ENCODE measurements around the gene SLC36A1. TPM values are rescaled to one million over a fixed set of nuclear protein-coding genes. Genes with fewer than 3 reads are reported as not detected.

Gene SLC36A1
- total RNA-seq, 1 experiment from 2014 or later: 15.0 TPM

DNA sequence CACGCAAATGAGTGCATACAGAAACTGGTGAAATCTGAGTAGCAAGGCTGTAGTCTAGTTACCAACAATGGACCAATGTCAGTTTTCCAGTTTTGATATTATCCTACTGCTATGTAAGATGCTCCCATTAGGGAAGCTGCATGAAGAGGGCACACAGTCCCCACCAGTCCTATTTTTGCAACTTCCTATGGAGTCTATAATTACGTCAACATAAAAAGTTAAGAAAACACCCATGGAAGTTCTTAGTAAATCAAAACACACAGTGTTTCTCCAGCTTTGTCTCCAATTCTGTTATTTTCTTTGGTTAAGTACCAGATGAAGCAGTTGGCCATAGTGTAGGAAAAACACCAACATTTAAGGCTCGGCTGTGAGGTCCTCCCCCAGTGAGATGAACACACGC, 85.0 kb downstream of the SLC36A1 start:
- no peak overlapping the region for H4K91ac ChIP-seq (ENCODE audit: insufficient read length, low read depth, low read length)
- WGBS (ENCODE audit: extremely low coverage, insufficient read length, low lambda C conversion rate): no CpG with 5 or more reads among the region's 4 CpGs
- no peak overlapping the region for H3K23ac ChIP-seq (ENCODE audit: insufficient read length, low read depth, low read length)
- H2BK5ac ChIP-seq (ENCODE audit: insufficient read length, low read length): no peak overlapping the region
- no peak overlapping the region for H3K4me2 ChIP-seq (ENCODE audit: insufficient read depth, insufficient read length, low read length)
- no peaks in the 10 kb centered on the region for H3K79me2 ChIP-seq (ENCODE audit: insufficient read depth, low read length)
- no peak overlapping the region for H2BK12ac ChIP-seq (ENCODE audit: insufficient read length, low read depth, low read length)
- no peak overlapping the region for H3K9ac ChIP-seq (ENCODE audit: extremely low read depth, insufficient read length, low read length)
- H3K4me3 Mint-ChIP-seq: no peak overlapping the region
- TF ChIP-seq, protein P1, sequence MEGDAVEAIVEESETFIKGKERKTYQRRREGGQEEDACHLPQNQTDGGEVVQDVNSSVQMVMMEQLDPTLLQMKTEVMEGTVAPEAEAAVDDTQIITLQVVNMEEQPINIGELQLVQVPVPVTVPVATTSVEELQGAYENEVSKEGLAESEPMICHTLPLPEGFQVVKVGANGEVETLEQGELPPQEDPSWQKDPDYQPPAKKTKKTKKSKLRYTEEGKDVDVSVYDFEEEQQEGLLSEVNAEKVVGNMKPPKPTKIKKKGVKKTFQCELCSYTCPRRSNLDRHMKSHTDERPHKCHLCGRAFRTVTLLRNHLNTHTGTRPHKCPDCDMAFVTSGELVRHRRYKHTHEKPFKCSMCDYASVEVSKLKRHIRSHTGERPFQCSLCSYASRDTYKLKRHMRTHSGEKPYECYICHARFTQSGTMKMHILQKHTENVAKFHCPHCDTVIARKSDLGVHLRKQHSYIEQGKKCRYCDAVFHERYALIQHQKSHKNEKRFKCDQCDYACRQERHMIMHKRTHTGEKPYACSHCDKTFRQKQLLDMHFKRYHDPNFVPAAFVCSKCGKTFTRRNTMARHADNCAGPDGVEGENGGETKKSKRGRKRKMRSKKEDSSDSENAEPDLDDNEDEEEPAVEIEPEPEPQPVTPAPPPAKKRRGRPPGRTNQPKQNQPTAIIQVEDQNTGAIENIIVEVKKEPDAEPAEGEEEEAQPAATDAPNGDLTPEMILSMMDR (conservative IDR thresholded peaks at IDR 0.05): no peak
- no peak overlapping the region for H2AFZ ChIP-seq (ENCODE audit: low read length)
- no peak overlapping the region for H2BK15ac ChIP-seq (ENCODE audit: low read depth, low read length)
- H3K18ac ChIP-seq (ENCODE audit: insufficient read length, low read depth, low read length): no peak overlapping the region
- no peak overlapping the region for H3K56ac ChIP-seq (ENCODE audit: insufficient read length, low read depth, low read length)
- no peaks in the 10 kb centered on the region for H3K9me3 Mint-ChIP-seq
- H2BK120ac ChIP-seq (ENCODE audit: low read depth, low read length, poor library complexity, severe bottlenecking): no peak overlapping the region
- no peak overlapping the region for H2AK5ac ChIP-seq (ENCODE audit: insufficient read length, low read length)
- H3K4me1 ChIP-seq (ENCODE audit: insufficient read depth, low read length): no peaks in the 10 kb centered on the region
- H2BK20ac ChIP-seq (ENCODE audit: low read depth, low read length, poor library complexity, severe bottlenecking): no peak overlapping the region
- H3K27me3 Mint-ChIP-seq (ENCODE audit: low read depth): peaks cover 3% of the 10 kb centered on the region
- H4K20me1 ChIP-seq (ENCODE audit: control insufficient read depth, insufficient read depth, insufficient read length): no peaks in the 10 kb centered on the region
- H4K5ac ChIP-seq (ENCODE audit: insufficient read length, low read depth, low read length): no peak overlapping the region
- peaks cover 4 to 5% of the 10 kb centered on the region in 2 experiments; a peak in 3 of 4 replicates for H3K4me1 Mint-ChIP-seq
- H3K27me3 ChIP-seq (ENCODE audit: insufficient read depth, low read length): no peaks in the 10 kb centered on the region
- H3K27ac Mint-ChIP-seq: no peak overlapping the region
- no peak overlapping the region for H3K4ac ChIP-seq (ENCODE audit: low read depth, low read length)
- H3K9me3 ChIP-seq (ENCODE audit: control insufficient read depth, low read depth, low read length): no peaks in the 10 kb centered on the region
- peaks cover 2% of the 10 kb centered on the region for H3K23me2 ChIP-seq (ENCODE audit: insufficient read length, low read depth, low read length, poor library complexity, severe bottlenecking)
- no peak for DNase-seq
- H4K8ac ChIP-seq (replicated peaks; ENCODE audit: insufficient read length, low read depth, low read length): no peak overlapping the region
- H3K14ac ChIP-seq (ENCODE audit: insufficient read depth, low read length): no peak overlapping the region
- H3T11ph ChIP-seq (ENCODE audit: low read length): no peak overlapping the region
- no peak overlapping the region for H3K27ac ChIP-seq (ENCODE audit: insufficient read length, low read depth, low read length)
- H3K36me3 Mint-ChIP-seq (ENCODE audit: insufficient read depth in 1 of 3, low read depth in 3 of 3): no peaks in the 10 kb centered on the region
- H3K79me1 ChIP-seq (ENCODE audit: insufficient read depth, low read depth, low read length, poor library complexity, severe bottlenecking): no peaks in the 10 kb centered on the region

All from H9 (cell line).